Raji (cell line): ENCODE results near the gene LEUTX.

Source experiments
- POLR2A ChIP-seq: IDR thresholded peaks from 2 replicates; pipeline ENCODE4 v1.6.1; 2011; ENCODE audit warnings: low read depth, low read length, control low read depth; ENCODE audit not compliant: insufficient read depth

LEUTX gene

GRCh38 chr19:39828015-39828653, 49.5 kb downstream of the LEUTX start:
- TF ChIP-seq POLR2A = no peak

- TF ChIP-seq POLR2A = no peak
Measured at GRCh38 chr19:39828654-39829032, 50.0 kb downstream of the LEUTX start.

GRCh38 chr19:39829702-39830275, 51.1 kb downstream of the LEUTX start:
- no peak for TF ChIP-seq POLR2A

- TF ChIP-seq POLR2A = no peak
Measured at GRCh38 chr19:39830406-39830805, 51.8 kb downstream of the LEUTX start.

GRCh38 chr19:39830847-39831246, 52.2 kb downstream of the LEUTX start:
- TF ChIP-seq POLR2A = no peak

GRCh38 chr19:39831679-39832078, 53.0 kb downstream of the LEUTX start:
- TF ChIP-seq POLR2A = no peak

- TF ChIP-seq POLR2A = no peak
Measured at GRCh38 chr19:39832341-39833083, 53.9 kb downstream of the LEUTX start.

GRCh38 chr19:39833160-39833463, 54.5 kb downstream of the LEUTX start:
- no peak for TF ChIP-seq POLR2A

GRCh38 chr19:39833464-39834286, 55.0 kb downstream of the LEUTX start, which contains the start of gene DYRK1B:
Gene DYRK1B (minus strand): TSS chr19:39834162. CDS start chr19:39831867, 2,295 bp downstream.
- no peak for TF ChIP-seq POLR2A

GRCh38 chr19:39834287-39834841, 55.7 kb downstream of the LEUTX start:
- TF ChIP-seq POLR2A = no peak
